HG03108 (cell line): ENCODE measurements around the gene ZC3HAV1L.
"Not testable (repeated sequence)": the region's sequence is repeated elsewhere in the genome, so short reads cannot be mapped to it uniquely, and the experiment has no call there.

Source experiments
- ATAC-seq: cut with Tn5 transposase; IDR thresholded peaks from one replicate; pipeline ENCODE4 v1.9.1; 2021; ENCODE audit warnings: moderate library complexity; ENCODE audit not compliant: unreplicated experiment

Gene ZC3HAV1L

DNA sequence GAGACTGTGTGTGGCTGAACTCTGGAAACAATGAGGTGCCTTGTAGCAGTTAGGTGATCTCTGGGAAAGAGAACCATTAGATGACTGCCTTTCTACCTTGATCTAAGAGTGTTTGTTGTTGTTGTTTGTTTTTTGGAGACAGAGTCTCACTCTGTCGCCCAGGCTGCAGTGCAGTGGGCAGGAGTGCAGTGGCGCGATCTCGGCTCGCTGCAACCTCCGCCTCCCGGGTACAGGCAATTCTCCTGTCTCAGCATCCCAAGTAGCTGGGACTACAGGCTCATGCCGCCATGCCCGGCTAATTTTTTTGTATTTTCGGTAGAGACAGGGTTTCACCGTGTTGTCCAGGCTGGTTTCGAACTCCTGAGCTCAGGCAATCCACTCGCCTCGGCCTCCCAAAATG is 18.8 kb upstream of the ZC3HAV1L start:
- not testable (repeated sequence) for ATAC-seq

DNA sequence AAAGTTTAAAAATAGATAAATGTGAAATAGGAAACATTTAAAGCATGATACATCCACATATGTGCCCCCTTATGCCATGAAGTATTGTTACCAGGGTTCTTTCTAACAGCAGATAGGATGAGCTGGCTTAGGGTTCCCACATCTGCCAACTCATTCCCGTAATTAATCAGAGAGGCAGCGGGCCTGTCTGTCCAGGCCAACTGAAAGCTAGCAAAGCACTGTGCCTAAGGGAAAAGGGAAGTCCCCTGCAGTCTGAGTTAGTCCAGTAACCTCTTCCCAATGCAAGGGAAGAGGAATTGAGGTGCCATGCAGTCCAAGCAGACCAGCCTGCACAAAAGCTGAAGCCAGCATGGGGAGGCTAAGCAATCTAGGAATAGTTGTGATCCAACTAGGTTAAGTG is 18.3 kb upstream of the ZC3HAV1L start:
- no peak for ATAC-seq

DNA sequence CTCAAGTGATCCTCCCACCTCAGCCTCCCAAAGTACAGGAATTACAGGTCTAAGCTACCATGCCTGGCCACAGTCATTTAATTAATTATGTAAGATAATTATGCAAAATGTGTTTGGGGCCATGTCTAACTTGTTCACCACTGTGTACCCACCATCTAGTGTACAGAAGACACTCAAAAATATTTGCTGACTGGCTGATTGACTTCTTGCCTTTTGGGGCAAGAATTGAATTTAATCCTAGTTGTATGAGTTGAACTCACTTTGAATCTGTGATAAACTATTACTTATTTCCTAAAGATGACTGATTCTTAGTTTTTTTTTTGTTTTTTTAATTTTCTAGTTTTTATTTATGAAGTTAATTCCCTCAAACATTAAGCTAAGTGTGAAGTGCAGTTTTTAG is 15.8 kb upstream of the ZC3HAV1L start:
- no peak for ATAC-seq

DNA sequence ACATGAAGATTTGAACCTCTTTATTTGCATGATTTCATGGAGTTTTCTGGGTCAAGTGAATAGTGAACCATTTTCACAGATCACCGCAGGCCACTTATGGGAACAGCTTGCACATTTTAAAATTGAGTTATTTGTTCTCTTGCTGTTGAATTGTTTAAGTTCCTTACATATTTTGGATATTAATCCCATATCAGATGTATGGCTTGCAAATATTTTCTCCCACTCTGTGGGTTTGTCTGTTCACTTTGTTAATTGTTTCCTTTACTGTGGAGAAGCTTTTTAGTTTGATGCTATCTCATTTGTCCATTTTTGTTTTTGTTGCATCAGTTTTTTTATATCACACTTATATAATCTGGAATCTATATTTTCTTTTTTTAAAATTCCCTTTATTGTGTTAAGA is 14.1 kb upstream of the ZC3HAV1L start:
- no peak for ATAC-seq

DNA sequence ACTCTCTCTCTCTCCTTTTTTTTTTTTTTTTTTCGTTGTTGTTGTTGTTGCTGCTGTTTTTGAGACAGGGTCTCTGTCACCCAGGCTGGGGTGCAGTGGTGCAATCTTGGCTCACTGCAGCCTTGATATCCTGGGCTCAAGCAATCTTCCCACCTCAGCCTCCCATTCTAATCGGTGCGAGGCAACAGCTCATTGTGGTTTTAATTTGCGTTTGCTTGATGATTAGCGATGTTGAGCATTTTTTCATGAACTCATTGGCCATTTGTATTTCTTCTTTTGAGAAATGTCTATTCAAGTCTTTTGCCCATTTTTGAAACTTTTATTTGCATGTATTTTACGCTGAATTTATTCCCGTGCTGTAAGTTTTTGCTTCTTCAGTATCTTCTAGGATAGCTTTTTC is 13.3 kb upstream of the ZC3HAV1L start:
- no peak for ATAC-seq

DNA sequence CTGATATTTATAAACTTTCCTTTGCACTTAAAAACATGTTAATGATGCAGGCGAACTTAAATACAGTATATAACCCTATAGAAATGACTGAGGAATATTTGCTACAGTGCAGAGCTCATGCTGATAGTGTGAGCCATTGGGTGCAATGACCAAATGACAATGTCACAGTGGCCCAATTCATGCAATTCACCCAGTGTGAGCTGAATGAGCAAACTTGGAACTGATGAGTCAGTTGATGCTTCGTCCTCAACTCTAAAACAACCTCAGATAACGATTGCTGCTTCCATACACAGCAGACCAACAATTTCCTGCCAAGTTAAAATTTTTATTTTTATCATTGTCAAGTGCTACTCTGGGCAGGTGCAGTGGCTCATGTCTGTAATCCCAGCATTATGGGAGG is 12.1 kb upstream of the ZC3HAV1L start:
- no peak for ATAC-seq

DNA sequence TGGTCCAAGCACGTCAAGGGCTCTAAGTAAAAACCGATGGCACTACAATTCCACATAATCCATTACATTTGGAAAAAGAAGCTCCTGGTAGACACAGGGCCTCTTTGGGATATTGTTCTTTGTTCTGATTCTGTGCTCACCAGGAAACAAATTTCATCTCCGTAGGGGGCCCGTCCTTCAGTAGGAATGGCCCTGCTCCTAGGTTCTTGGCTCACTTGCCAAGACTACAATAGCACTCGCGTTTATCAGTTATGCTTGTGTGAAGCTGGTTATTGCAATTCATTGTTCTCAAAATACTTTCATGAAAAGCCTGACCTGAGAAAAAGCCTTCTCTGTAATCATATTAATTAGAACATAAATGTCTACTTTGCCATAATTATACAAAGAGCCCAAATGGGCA is 10.3 kb upstream of the ZC3HAV1L start:
- no peak for ATAC-seq

DNA sequence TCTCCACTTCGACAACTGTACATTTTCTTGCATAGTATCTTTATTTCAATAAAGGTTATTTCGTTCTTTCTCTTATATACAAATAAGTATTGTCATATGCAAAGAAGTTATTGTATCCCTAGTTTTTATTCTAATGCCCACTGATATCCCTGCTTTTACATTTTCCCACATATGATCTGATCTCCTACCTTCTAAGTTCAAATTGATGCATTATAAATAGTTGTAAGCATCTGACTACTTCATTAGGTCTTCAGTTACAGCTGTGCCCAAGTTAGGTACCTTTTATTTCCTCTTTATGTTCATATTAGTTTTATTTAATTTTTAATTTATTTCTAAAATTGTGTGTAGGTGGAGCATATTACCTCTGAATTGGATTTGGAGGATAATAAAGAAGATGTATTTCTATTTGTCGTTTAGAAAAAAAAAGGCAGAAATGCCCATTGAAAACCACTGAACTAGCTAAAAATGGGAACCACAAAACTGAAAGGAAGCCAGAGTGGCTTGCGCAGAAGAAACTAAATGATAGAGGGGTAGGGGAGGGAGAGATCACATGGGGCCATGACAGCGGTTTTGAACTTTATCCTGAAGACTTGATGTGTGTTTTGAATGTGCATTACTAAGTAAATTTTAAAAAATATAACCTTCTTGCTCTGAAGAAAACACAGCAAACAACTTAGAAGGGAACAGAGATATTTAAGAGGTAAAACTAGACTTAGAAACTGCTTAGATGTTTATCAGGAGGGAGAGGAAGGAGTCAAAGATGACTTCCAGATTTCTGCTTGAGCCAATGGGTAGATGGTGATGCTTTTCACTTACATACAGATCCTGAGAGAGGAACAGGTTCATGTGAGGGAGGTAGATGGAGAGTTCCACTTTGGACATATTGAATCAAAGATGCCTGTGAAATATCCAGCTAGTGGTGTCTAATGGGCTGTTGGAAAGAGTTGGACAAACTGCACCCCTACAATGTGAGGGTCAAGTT is 9.3 kb upstream of the ZC3HAV1L start:
- ATAC-seq: no peak

DNA sequence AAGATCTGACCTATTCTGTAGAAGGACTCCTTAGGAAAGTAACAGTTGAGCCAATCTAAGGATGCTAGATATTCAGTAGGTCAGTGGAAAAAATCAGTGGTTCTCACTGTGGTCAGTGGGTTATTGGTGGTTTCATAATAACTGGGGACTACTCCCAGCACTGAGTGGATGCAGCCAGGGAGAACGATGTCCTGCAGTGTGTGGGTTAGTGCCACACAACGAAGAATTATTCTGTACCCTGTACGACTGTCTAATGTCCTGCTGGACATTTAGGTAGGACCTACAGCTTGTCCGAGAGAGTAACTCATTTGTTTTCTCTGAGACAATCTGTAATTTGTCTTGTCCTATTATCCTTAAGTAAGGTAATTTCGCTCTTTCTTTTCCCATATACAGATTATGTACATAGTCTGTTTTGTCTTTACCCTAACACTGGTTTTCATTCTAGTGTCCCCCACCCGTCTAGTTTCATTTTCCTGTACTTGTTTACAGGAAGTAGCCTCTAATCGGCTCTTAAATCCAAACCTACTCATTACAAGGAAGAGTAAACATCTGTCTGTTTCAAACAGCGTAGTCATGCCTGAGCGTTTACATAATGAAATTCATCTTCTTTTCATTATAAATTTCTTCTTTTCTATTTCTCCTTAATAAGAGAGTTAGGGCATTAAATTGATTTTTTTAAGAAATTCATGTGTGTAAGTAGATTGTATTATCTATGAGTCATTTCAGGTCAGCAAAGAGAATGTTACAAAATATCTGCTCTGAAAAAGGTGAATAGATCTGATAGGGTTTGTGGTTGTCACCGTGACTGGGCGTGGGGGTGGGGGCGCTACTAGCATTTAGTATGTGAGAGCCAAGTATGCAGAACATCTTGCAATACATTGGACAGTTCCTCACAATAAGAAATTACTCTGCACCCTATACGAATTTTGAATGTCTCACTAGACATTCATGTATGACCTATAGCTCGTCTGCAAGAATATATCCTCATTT is 8.3 kb upstream of the ZC3HAV1L start:
- ATAC-seq: no peak

DNA sequence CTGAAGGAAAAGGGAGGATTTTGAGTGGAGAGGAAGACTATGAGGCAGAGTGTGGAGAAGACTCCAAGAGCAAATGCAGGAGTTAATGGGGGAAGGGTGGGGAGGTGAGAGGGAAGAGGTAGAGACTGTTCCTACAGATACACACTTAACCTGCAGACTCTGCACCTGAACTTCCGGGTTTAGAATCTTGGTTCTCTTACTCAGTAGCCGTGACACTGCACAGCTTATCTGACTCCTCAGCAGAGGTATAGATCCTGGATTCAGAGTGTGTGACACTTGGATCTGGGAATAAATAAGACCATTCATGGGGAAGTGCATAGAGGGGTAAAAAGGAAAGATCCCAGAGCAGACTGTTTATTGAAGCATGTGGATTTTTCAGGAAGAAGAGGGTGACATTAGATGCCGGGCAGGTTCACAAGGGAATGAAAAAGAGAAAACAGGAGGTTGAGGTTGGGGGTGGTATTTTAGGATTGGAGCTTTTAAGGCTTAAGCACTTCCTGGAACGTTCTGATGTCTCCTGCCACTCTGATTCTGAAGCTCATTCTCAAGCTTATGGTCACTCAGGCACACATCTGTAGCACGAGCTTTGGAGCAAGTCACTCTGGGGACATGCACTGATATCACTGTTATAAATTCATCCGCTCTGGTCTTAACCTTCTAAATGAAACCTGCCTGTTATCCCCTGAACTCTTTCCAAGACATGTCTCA is 5.7 kb upstream of the ZC3HAV1L start:
- ATAC-seq: no peak

DNA sequence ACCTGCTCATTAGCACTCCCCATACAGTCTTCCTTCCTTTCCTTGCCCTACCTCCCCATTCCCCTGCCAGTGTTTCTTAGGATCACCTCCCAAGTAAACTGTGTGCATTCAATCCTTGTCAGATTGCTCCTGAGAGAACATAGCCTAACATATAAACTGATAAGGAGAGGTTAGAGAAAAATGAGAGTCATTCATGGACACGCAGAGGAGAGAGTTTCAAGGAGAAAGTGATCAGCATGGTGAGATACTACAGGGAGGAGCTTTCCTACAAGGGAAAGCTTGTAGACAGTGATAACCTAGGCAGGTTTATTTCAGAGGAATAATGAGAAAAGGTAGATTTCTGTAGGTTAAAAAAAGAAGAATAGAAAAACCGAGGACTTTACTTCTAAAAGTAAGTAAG is 2.8 kb upstream of the ZC3HAV1L start:
- ATAC-seq: no peak

DNA sequence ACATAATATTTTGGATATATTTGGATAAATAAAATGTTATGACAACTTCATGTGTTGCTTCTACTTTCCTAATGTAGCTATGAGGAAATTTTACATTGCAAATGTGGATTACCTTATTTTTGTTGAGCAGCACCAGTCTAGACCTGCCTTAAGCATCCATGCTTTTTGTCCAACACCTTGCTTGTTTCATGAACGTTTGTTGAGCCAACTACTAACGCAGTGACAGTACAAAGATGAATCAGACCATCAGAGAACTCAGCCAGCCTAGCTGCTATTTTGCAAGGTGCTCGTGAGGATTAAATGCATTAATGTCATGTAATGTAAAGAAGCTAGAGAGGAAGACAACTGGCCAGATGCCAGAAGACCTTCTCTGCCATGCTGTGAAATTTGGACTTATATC is 1.1 kb upstream of the ZC3HAV1L start:
- no peak for ATAC-seq

DNA sequence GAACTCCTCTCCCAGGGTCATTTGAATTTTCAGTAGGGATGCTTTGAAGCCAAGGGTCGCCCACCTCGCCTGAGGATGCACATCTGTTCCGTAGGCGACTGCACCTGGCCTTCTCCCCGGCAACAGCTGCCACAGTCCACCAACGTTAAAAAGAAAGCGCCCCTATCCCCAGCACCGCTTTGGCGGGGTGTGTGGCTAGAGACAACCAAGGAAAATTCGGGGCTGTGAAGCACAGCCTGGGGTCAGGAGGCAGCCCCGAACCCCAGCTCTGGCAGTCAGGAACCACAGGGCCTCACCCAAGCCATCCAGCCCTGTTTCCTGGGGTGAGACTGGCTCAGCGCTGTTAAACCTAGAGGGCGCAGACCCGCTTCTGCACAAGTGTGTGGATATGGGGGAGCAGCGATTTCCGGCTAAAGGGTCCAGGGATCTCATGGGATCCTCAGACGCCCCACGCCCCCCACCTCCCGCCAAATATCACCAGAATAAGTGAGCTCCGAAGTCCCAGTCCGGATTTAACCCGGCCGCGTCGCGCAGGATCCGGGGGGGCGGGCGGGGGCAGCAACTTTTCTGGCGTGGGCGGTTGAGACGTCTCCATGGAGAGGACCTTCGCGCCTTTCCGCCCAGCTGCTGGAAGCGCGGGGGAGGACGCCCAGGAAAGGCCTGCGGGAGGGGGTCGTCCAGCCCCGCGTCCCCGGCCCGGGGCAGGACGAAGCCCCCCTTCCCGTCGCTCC is 822 bp downstream of the ZC3HAV1L start:
- peak; percentile 28 for ATAC-seq

DNA sequence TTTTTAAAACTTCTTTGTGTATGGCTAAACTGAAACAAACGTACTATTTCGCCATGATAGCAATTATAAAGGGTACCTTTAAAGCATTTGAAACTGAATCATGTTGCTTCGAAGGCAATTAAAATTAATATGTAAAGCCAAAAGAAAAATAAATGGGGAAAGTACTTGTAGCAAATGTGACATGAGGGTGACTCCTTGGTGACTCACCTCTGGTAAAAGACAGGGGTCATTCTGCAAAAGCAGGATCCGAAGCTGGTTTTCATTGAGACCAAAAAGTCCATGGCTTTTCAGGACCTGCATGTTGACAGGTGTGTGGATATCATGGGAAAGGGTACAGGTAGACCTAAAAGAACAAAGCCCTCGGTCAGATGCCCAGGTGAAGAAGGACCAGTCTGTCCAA is 1.5 kb downstream of the ZC3HAV1L start:
- ATAC-seq: no peak

DNA sequence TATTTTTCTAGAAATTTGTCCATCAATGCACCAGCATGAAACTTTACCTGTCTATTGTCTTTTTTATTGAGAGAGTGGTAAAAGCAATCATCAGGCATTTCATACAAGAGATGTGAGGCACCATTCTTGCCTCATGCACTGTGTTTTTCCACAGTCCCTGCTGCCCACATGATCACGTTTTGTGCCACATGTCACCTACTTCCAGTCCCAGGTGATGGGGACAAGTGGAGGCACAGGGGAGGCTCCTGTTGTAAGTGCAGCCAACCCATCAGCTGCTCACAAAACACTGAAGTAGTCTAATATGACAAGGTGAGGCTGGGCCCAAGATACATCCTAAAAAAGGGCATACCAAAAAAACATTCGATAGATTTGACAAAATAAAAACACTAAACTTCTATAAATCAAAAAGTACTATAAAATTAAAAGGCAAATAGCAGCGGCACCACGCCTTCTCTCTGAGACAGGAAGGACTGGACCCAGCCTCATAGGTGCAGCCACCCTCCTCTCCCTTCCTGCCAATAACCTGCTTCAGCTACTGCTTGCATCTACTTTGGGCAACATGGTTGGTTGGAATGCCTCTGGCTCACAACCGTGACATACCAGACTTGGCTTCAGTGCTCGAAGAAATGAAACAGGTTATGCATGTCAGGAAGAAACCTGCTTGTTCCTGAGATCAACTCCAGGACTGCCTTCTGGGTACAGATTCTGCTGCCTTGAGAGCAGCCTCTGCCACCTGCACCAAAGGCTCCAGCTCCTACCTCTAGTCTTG is 2.3 kb downstream of the ZC3HAV1L start:
- no peak for ATAC-seq

DNA sequence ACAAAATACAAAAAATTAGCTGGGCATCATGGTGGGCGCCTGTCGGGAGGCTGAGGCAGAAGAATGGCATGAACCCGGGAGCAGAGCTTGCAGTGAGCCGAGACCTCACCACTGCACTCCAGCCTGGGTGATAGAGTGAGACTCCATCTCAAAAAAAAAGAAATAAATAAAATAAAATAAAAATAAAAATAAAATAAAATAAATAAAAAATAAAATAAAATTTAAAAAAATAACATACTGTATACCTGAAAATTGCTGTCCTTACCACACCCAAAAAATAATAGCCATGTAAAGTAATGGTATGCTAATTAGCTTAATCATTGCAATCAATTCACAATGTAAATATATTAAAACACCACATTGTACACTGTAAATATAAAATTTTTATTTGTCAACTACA is 3.4 kb downstream of the ZC3HAV1L start:
- no peak for ATAC-seq

DNA sequence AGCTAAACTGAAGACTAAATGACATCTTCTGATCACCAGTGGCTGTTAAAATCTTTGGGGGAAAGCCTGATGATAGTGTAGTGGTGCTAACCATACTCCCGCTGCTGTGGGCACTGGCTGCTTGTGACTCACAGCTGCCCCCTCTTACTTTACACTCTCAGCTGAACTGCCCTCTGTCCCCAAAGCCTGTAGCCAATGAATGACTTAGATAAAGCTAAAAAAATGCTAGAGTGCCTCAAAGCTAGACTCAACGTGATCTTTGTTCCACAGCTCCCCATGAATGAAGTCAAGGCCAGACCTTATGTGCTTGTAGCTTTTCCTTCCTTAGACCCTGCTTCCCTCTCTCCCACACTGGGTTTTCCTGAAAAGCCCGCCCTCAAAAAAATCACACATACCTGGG is 6.5 kb downstream of the ZC3HAV1L start:
- no peak for ATAC-seq

DNA sequence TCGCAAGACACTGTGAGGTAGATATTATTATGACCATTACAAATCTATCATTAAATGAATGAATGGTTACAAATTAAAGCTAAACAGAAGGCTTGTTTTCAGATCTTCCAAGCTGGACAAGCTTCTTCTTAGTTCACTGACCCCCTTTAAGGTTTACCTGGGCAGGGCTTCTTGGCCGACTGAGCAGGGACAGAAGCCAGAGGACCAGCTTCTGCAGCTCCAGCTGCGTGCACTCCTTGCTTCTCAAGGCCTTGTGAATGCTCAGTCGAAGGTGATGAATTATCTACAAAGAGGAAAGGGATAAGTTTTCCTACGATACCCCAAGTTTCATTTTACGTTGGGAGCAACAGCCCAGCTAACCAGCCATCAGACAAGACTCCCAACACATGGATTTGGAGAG is 9.3 kb downstream of the ZC3HAV1L start:
- no peak for ATAC-seq

DNA sequence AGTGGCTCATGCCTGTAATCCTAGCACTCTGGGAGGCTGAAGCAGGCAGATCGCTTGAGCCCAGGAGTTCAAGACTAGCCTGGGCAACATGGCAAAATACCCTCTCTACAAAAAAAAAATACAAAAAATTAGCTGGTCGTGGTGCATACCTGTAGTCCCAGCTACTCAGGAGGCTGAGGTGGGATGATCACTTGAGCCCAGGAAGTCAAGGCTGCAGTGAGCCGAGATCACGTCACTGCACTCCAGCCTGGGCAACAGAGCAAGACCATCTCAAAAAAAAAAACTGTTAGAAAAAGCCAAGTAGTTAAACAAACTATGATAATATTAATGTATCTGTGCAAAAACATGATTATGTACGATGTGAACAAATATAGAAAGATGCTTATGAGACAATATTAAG is 10.0 kb downstream of the ZC3HAV1L start:
- ATAC-seq: not testable (repeated sequence)

DNA sequence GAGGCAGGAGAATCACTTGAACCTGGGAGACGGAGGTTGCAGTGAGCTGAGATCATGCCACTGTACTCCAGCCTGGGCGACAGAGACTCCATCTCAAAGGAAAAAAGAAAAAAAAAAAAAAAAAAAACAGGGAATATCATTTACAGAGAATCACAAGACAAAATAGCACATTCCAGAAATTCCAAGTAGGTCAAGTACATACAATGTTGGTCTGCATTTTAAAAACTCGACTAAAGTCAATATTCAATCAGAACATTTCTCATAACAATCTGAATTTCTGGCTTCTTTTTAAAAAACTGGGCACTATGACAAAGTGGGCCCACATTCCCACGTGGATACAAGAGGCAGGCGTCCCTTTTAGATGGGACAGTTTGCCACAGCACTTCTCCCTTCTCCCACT is 12.8 kb downstream of the ZC3HAV1L start:
- ATAC-seq: no peak
